ENCODE data around the gene SLC3A2. TPM values are rescaled to one million over a fixed set of nuclear protein-coding genes. Genes with fewer than 3 reads are reported as not detected.

The SLC3A2 gene
- total and polyA plus RNA-seq, 2 of the 13 experiments (the other 11 are each of a cell fraction or from before 2014, with no cell fraction given): 213 to 226 TPM

DNA sequence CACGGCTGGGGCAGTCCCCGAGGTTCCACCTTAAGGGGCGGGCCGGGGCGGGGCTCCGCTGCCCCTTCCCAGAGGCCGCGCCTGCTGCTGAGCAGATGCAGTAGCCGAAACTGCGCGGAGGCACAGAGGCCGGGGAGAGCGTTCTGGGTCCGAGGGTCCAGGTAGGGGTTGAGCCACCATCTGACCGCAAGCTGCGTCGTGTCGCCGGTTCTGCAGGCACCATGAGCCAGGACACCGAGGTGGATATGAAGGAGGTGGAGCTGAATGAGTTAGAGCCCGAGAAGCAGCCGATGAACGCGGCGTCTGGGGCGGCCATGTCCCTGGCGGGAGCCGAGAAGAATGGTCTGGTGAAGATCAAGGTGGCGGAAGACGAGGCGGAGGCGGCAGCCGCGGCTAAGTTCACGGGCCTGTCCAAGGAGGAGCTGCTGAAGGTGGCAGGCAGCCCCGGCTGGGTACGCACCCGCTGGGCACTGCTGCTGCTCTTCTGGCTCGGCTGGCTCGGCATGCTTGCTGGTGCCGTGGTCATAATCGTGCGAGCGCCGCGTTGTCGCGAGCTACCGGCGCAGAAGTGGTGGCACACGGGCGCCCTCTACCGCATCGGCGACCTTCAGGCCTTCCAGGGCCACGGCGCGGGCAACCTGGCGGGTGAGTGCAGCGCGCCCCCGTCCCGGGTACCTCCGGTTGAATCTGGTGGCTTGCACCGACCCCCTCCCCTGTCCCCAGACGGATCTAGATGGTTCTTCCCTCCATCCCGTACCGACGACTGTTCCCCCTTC, at the start of gene SLC3A2 (continued):
- TF ChIP-seq AHR (CRISPR knock-in tag; IDR thresholded peaks at IDR 0.05) (peak; percentile 72; the same call in 1 of the 2 replicates), RBFOX2 (IDR thresholded peaks at IDR 0.05; ENCODE audit: low read depth, low read length) (peak; percentile 97), RCOR2 (CRISPR knock-in tag; IDR thresholded peaks at IDR 0.05) (no peak), ZNF44 (CRISPR knock-in tag; IDR thresholded peaks at IDR 0.05) (peak; percentile 81; the same call in 1 of the 2 replicates), ZNF775 (CRISPR knock-in tag; IDR thresholded peaks at IDR 0.05; ENCODE audit: borderline replicate concordance) (no peak), CHD4 (IDR thresholded peaks at IDR 0.05; ENCODE audit: borderline replicate concordance, low read length) (no peak), MZF1 (CRISPR knock-in tag; IDR thresholded peaks at IDR 0.05; ENCODE audit: borderline replicate concordance) (0 out of 2 replicates have a peak, but pooled peaks have one; percentile 90), SP1 (IDR thresholded peaks at IDR 0.05) (no peak), SP1 (CRISPR knock-in tag; IDR thresholded peaks at IDR 0.05) (peak; percentile 97), POLR2A (IDR thresholded peaks at IDR 0.05; ENCODE audit: insufficient read depth in 1 of 2, low read depth in 2 of 2, low read length in 2 of 2) (peak; percentile 96 to 98), KDM5A (IDR thresholded peaks at IDR 0.05; ENCODE audit: borderline replicate concordance, low read length) (no peak), ZNF232 (CRISPR knock-in tag; IDR thresholded peaks at IDR 0.05; ENCODE audit: borderline replicate concordance) (peak; percentile 57), SAP130 (CRISPR knock-in tag; IDR thresholded peaks at IDR 0.05; ENCODE audit: low read depth) (peak; percentile 87)
- TF ChIP-seq, protein P1, sequence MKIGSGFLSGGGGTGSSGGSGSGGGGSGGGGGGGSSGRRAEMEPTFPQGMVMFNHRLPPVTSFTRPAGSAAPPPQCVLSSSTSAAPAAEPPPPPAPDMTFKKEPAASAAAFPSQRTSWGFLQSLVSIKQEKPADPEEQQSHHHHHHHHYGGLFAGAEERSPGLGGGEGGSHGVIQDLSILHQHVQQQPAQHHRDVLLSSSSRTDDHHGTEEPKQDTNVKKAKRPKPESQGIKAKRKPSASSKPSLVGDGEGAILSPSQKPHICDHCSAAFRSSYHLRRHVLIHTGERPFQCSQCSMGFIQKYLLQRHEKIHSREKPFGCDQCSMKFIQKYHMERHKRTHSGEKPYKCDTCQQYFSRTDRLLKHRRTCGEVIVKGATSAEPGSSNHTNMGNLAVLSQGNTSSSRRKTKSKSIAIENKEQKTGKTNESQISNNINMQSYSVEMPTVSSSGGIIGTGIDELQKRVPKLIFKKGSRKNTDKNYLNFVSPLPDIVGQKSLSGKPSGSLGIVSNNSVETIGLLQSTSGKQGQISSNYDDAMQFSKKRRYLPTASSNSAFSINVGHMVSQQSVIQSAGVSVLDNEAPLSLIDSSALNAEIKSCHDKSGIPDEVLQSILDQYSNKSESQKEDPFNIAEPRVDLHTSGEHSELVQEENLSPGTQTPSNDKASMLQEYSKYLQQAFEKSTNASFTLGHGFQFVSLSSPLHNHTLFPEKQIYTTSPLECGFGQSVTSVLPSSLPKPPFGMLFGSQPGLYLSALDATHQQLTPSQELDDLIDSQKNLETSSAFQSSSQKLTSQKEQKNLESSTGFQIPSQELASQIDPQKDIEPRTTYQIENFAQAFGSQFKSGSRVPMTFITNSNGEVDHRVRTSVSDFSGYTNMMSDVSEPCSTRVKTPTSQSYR (CRISPR knock-in tag; IDR thresholded peaks at IDR 0.05; ENCODE audit: borderline replicate concordance): peak; percentile 70; the same call in 1 of the 2 replicates
- TF ChIP-seq, protein P2, sequence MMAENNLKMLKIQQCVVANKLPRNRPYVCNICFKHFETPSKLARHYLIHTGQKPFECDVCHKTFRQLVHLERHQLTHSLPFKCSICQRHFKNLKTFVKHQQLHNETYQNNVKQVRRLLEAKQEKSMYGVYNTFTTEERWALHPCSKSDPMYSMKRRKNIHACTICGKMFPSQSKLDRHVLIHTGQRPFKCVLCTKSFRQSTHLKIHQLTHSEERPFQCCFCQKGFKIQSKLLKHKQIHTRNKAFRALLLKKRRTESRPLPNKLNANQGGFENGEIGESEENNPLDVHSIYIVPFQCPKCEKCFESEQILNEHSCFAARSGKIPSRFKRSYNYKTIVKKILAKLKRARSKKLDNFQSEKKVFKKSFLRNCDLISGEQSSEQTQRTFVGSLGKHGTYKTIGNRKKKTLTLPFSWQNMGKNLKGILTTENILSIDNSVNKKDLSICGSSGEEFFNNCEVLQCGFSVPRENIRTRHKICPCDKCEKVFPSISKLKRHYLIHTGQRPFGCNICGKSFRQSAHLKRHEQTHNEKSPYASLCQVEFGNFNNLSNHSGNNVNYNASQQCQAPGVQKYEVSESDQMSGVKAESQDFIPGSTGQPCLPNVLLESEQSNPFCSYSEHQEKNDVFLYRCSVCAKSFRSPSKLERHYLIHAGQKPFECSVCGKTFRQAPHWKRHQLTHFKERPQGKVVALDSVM (CRISPR knock-in tag; IDR thresholded peaks at IDR 0.05): peak; percentile 82
- TF ChIP-seq, protein P3, sequence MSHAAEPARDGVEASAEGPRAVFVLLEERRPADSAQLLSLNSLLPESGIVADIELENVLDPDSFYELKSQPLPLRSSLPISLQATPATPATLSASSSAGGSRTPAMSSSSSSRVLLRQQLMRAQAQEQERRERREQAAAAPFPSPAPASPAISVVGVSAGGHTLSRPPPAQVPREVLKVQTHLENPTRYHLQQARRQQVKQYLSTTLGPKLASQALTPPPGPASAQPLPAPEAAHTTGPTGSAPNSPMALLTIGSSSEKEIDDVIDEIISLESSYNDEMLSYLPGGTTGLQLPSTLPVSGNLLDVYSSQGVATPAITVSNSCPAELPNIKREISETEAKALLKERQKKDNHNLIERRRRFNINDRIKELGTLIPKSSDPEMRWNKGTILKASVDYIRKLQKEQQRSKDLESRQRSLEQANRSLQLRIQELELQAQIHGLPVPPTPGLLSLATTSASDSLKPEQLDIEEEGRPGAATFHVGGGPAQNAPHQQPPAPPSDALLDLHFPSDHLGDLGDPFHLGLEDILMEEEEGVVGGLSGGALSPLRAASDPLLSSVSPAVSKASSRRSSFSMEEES (CRISPR knock-in tag; IDR thresholded peaks at IDR 0.05): 0 out of 2 replicates have a peak, but pooled peaks have one; percentile 25
- TF ChIP-seq, protein P4, sequence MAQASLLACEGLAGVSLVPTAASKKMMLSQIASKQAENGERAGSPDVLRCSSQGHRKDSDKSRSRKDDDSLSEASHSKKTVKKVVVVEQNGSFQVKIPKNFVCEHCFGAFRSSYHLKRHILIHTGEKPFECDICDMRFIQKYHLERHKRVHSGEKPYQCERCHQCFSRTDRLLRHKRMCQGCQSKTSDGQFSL (CRISPR knock-in tag; IDR thresholded peaks at IDR 0.05): 0 out of 2 replicates have a peak, but pooled peaks have one; percentile 31
